Nephron progenitor cell (in vitro differentiated cells): ENCODE measurements around the gene ATP11A.
"Not testable (repeated sequence)": the region's sequence is repeated elsewhere in the genome, so short reads cannot be mapped to it uniquely, and the experiment has no call there.

Experiments used
- DNase-seq: peaks from one replicate; pipeline ENCODE4 v3.0.0; 2021
- H3K27ac Mint-ChIP-seq: 2 replicates; pipeline ENCODE4 v1.8.0; 2021; ENCODE audit warnings: mild to moderate bottlenecking, moderate library complexity, mixed read lengths
- H3K27me3 Mint-ChIP-seq: 2 replicates; pipeline ENCODE4 v1.8.0; 2021; ENCODE audit warnings: mild to moderate bottlenecking, low read depth, mixed read lengths; ENCODE audit not compliant: poor library complexity
- H3K36me3 Mint-ChIP-seq: 2 replicates; pipeline ENCODE4 v1.8.0; 2021; ENCODE audit warnings: low read depth, mixed read lengths
- H3K4me1 Mint-ChIP-seq: 2 replicates; pipeline ENCODE4 v1.8.0; 2021; ENCODE audit warnings: mixed read lengths
- H3K4me3 Mint-ChIP-seq: 2 replicates; pipeline ENCODE4 v1.8.0; 2021; ENCODE audit warnings: mild to moderate bottlenecking, moderate library complexity, mixed read lengths
- H3K9me3 Mint-ChIP-seq: 2 replicates; pipeline ENCODE4 v1.8.0; 2021; ENCODE audit warnings: mild to moderate bottlenecking, moderate library complexity, mixed read lengths
- TF ChIP-seq, protein P1 (sequence below): fragments of 200-600 bp; sonication (generic); IDR thresholded peaks from 2 replicates; pipeline ENCODE4 v1.5.0; 2021; ENCODE audit warnings: antibody characterized with exemption

ATP11A gene

GRCh38 chr13:112881656-112882554 lies 192.1 kb downstream of the ATP11A start:
- Mint-ChIP-seq H3K4me1 (peaks cover 20% of the 10 kb centered on the region), H3K9me3 (no peaks in the 10 kb centered on the region), H3K27me3 (no peaks in the 10 kb centered on the region), H3K4me3 (no peak overlapping the region), H3K27ac (no peak overlapping the region), H3K36me3 (peaks cover 13% of the 10 kb centered on the region)
- DNase-seq = no peak
- TF ChIP-seq, protein P1, sequence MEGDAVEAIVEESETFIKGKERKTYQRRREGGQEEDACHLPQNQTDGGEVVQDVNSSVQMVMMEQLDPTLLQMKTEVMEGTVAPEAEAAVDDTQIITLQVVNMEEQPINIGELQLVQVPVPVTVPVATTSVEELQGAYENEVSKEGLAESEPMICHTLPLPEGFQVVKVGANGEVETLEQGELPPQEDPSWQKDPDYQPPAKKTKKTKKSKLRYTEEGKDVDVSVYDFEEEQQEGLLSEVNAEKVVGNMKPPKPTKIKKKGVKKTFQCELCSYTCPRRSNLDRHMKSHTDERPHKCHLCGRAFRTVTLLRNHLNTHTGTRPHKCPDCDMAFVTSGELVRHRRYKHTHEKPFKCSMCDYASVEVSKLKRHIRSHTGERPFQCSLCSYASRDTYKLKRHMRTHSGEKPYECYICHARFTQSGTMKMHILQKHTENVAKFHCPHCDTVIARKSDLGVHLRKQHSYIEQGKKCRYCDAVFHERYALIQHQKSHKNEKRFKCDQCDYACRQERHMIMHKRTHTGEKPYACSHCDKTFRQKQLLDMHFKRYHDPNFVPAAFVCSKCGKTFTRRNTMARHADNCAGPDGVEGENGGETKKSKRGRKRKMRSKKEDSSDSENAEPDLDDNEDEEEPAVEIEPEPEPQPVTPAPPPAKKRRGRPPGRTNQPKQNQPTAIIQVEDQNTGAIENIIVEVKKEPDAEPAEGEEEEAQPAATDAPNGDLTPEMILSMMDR = no peak

- Mint-ChIP-seq H3K4me1 (peaks cover 24% of the 10 kb centered on the region), H3K9me3 (no peaks in the 10 kb centered on the region), H3K4me3 (no peak overlapping the region), H3K27me3 (peaks cover 3% of the 10 kb centered on the region), H3K27ac (no peak overlapping the region), H3K36me3 (peaks cover 13% of the 10 kb centered on the region)
- TF ChIP-seq, protein P1 = no peak
- no peak for DNase-seq
These were observed 192.8 kb downstream of the ATP11A start for GRCh38 chr13:112882555-112883024.

DNA sequence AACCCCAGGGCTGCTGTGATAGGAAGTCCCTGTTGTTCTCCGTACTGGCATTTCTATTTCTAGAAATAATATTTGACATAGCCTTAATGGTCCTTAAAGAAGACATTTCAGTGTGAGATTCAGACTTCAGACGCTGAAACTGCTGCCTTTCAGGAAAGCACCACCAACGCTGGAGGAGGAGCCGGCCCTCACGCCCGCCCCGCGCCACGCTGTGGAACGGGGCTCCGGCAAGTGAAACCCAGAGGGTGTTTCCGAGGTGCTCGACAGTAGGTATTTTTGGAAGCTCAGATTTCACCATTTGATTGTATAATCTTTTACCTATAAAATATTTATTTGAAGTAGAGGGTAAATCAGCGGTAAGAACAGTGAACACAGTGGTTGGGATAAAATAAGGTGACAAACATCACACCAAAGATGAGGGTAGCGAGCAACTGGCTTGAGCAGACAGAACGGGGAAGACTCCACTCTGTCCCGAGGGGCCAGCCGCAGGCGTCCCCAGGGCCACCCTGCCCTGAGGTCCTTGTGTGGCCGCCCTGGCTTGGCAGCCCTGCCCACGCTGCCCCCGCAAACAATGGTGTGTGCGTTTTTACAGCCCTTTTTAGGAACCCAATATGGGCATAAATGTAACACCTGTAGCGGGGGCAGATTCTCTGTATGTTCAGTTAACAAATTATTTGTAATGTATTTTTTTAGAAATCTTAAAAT lies 193.6 kb downstream of the ATP11A start:
- H3K36me3 Mint-ChIP-seq = peaks cover 7% of the 10 kb centered on the region
- no peak overlapping the region for H3K27ac Mint-ChIP-seq
- H3K4me3 Mint-ChIP-seq = no peak overlapping the region
- no peak for DNase-seq
- no peaks in the 10 kb centered on the region for H3K9me3 Mint-ChIP-seq
- peaks cover 28% of the 10 kb centered on the region for H3K4me1 Mint-ChIP-seq
- TF ChIP-seq, protein P1 = no peak
- H3K27me3 Mint-ChIP-seq = peaks cover 7% of the 10 kb centered on the region

DNA sequence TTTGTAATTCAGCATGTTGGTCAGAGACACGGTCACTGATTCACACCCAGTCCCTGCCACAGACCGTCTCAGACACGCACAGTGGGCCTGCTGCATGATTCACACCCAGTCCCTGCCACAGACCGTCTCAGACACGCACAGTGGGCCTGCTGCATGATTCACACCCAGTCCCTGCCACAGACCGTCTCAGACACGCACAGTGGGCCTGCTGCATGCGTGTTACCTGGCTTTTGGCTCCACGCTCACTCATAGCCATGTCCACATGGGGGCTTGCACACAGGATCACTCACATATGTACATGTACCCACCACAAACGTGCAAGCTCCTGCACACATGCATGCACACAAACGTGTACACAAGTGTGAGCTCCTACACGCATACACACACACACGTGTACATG lies 194.9 kb downstream of the ATP11A start:
- DNase-seq, H3K9me3 Mint-ChIP-seq, H3K27me3 Mint-ChIP-seq, H3K36me3 Mint-ChIP-seq, H3K4me3 Mint-ChIP-seq, H3K27ac Mint-ChIP-seq: not testable (repeated sequence)
- peaks cover 36% of the 10 kb centered on the region for H3K4me1 Mint-ChIP-seq

DNA sequence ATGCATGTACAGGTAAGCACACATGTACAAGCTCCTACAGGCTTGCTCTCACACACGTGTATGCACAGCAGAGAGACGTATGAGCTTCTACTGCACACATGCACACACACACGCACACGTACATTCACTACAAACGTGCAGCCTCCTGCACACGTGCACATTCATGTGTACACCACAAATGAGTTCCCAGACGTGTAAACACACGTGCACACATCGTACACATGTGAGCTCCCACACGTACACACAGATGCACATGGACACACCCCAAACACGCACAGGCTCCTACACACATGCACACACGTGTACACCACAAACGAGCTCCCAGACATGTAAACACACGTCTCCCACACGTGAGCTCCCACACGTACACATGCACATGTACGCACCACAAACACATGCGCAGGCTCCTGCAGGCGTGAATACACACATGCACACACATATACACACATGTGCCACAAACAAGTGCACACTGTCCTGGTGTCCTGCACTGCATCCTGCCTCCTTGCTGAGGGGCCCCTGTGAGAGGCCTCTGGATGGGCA lies 195.5 kb downstream of the ATP11A start:
- no peak for DNase-seq
- TF ChIP-seq, protein P1 = no peak
- Mint-ChIP-seq H3K4me1 (peaks cover 43% of the 10 kb centered on the region), H3K27ac (no peak overlapping the region), H3K36me3 (no peaks in the 10 kb centered on the region), H3K4me3 (no peak overlapping the region), H3K9me3 (no peaks in the 10 kb centered on the region), H3K27me3 (peaks cover 15% of the 10 kb centered on the region)

DNA sequence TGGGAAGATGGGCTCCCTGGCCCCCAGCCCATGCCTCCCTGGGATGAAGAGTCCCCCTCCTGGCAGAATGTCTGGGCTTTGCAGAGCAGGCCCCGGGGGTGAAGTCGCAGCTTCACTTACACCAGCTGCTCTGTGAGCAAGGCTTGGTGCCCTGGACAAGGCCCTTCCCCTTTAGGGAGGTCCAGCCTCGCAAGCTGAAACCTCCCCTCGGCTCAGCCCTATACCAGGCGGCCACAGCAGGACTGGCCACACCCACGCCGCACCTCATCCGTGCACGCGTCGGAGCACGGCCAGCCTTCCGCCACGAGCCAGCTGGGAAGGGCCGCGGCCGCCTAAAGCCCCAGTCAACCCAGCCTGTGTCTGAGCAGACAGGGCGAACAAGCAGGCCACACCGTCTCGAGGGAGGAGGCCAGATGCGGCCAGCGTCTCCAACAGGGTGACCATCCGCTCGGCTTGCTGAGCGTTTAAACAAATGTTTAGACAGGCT lies 196.0 kb downstream of the ATP11A start:
- Mint-ChIP-seq H3K36me3 (no peaks in the 10 kb centered on the region), H3K4me1 (peaks cover 48% of the 10 kb centered on the region), H3K27ac (no peak overlapping the region), H3K9me3 (no peaks in the 10 kb centered on the region), H3K27me3 (peaks cover 19% of the 10 kb centered on the region), H3K4me3 (peak overlapping the region; percentile 67)
- TF ChIP-seq, protein P1 = no peak
- DNase-seq = peak; percentile 90
